Retina (tissue), 1 donor: ENCODE results near the gene SCAND1.
"Not testable (repeated sequence)": the region's sequence is repeated elsewhere in the genome, so short reads cannot be mapped to it uniquely, and the experiment has no call there.

ENCODE experiments used
- DNase-seq: peaks from one replicate; pipeline ENCODE4 v3.0.0-alpha.2; 2016

SCAND1 gene

GRCh38 chr20:35956616-35957015, 2.3 kb upstream of the SCAND1 start:
- no peak for DNase-seq

GRCh38 chr20:35954907-35955251, 577 bp upstream of the SCAND1 start:
- DNase-seq, result no peak

- DNase-seq, result no peak
Observed at GRCh38 chr20:35953387-35954199, 709 bp downstream of the SCAND1 start.

GRCh38 chr20:35952480-35953386, 1.6 kb downstream of the SCAND1 start:
- DNase-seq, result no peak

- not testable (repeated sequence) for DNase-seq
Observed at GRCh38 chr20:35952080-35952479, 2.2 kb downstream of the SCAND1 start.

GRCh38 chr20:35950093-35950492, 4.2 kb downstream of the SCAND1 start:
- DNase-seq, result no peak

- no peak for DNase-seq
Observed at GRCh38 chr20:35947907-35948306, 6.4 kb downstream of the SCAND1 start.

- DNase-seq, result no peak
Observed at GRCh38 chr20:35947489-35947888, 6.8 kb downstream of the SCAND1 start.

GRCh38 chr20:35942243-35942642, 12.1 kb downstream of the SCAND1 start:
- DNase-seq, result no peak

- DNase-seq, result no peak
Observed at GRCh38 chr20:35941620-35942019, 12.7 kb downstream of the SCAND1 start.

GRCh38 chr20:35939264-35939663, 15.0 kb downstream of the SCAND1 start:
- DNase-seq, result no peak

GRCh38 chr20:35934050-35934449, 20.3 kb downstream of the SCAND1 start:
- DNase-seq, result no peak

- no peak for DNase-seq
Observed at GRCh38 chr20:35929301-35929700, 25.0 kb downstream of the SCAND1 start.

- DNase-seq, result no peak
Observed at GRCh38 chr20:35920523-35920922, 33.8 kb downstream of the SCAND1 start.

- DNase-seq, result no peak
Observed at GRCh38 chr20:35918021-35918420, 36.3 kb downstream of the SCAND1 start.

GRCh38 chr20:35917077-35917476, 37.2 kb downstream of the SCAND1 start:
- no peak for DNase-seq

- no peak for DNase-seq
Observed at GRCh38 chr20:35912881-35913280, 41.4 kb downstream of the SCAND1 start.

GRCh38 chr20:35910254-35910653, 44.0 kb downstream of the SCAND1 start:
- no peak for DNase-seq

- no peak for DNase-seq
Observed at GRCh38 chr20:35909796-35910195, 44.5 kb downstream of the SCAND1 start.

GRCh38 chr20:35909176-35909575, 45.1 kb downstream of the SCAND1 start:
- DNase-seq, result no peak

GRCh38 chr20:35908007-35908406, 46.3 kb downstream of the SCAND1 start:
- no peak for DNase-seq

- no peak for DNase-seq
Observed at GRCh38 chr20:35907017-35907701, 47.1 kb downstream of the SCAND1 start.

- DNase-seq, result no peak
Observed at GRCh38 chr20:35904982-35905663, 49.2 kb downstream of the SCAND1 start.
